Measurements from ENCODE around the gene FAM131C.

FAM131C gene

GRCh38 chr1:16017461-16018303, 55.8 kb downstream of the FAM131C start, which contains the start of gene HSPB7:
Gene HSPB7 (minus strand): TSS chr1:16018043. CDS start chr1:16017963, 80 bp downstream.
- no peaks in the 10 kb centered on the region for H4K20me1 ChIP-seq (ENCODE audit: insufficient read depth)
- peak within 1 kb of the TSS; percentile 94; the same call in 1 of the 2 replicates for H3K4me2 ChIP-seq
- H2AFZ ChIP-seq (ENCODE audit: low read depth), result no peak within 1 kb of the TSS
- no peaks in the 10 kb centered on the region; the same call in 1 of the 2 replicates for H3K27me3 ChIP-seq (ENCODE audit: insufficient read depth, low read depth)
- no peaks in the 10 kb centered on the region for H3K79me2 ChIP-seq (ENCODE audit: insufficient read depth, low read depth)
- no peaks in the 10 kb centered on the region for H3K36me3 ChIP-seq (ENCODE audit: insufficient read depth)
- no peak for TF ChIP-seq CTCF (conservative IDR thresholded peaks at IDR 0.05; ENCODE audit: low read depth, low read length)
- H3K4me3 ChIP-seq (IDR thresholded peaks at IDR 0.05; ENCODE audit: insufficient read depth, low read depth, low read length), result no peak within 1 kb of the TSS
- no peak within 1 kb of the TSS for H3K27ac ChIP-seq
- H3K4me1 ChIP-seq (ENCODE audit: low read depth, poor library complexity, severe bottlenecking), result peaks cover 51% of the 10 kb centered on the region
- no peak within 1 kb of the TSS for H3K9ac ChIP-seq

GRCh38 chr1:16017076-16017460, 56.4 kb downstream of the FAM131C start:
- H3K27ac ChIP-seq, result no peak overlapping the region
- TF ChIP-seq CTCF (conservative IDR thresholded peaks at IDR 0.05; ENCODE audit: low read depth, low read length), result no peak
- no peak overlapping the region for H2AFZ ChIP-seq (ENCODE audit: low read depth)
- H3K4me3 ChIP-seq (IDR thresholded peaks at IDR 0.05; ENCODE audit: insufficient read depth, low read depth, low read length), result no peak overlapping the region
- peak overlapping the region; percentile 94; the same call in 1 of the 2 replicates for H3K4me2 ChIP-seq
- no peaks in the 10 kb centered on the region for H3K36me3 ChIP-seq (ENCODE audit: insufficient read depth)
- H4K20me1 ChIP-seq (ENCODE audit: insufficient read depth), result no peaks in the 10 kb centered on the region
- H3K27me3 ChIP-seq (ENCODE audit: insufficient read depth, low read depth), result no peaks in the 10 kb centered on the region; the same call in 1 of the 2 replicates
- peaks cover 57% of the 10 kb centered on the region for H3K4me1 ChIP-seq (ENCODE audit: low read depth, poor library complexity, severe bottlenecking)
- no peak overlapping the region for H3K9ac ChIP-seq
- no peaks in the 10 kb centered on the region for H3K79me2 ChIP-seq (ENCODE audit: insufficient read depth, low read depth)

GRCh38 chr1:16015960-16016901, 57.2 kb downstream of the FAM131C start:
- TF ChIP-seq CTCF (conservative IDR thresholded peaks at IDR 0.05; ENCODE audit: low read depth, low read length), result no peak
- Histone ChIP-seq H3K79me2 (ENCODE audit: insufficient read depth, low read depth) (no peaks in the 10 kb centered on the region), H3K4me3 (IDR thresholded peaks at IDR 0.05; ENCODE audit: insufficient read depth, low read depth, low read length) (no peak overlapping the region), H3K27me3 (ENCODE audit: insufficient read depth, low read depth) (no peaks in the 10 kb centered on the region; the same call in 1 of the 2 replicates), H3K36me3 (ENCODE audit: insufficient read depth) (no peaks in the 10 kb centered on the region), H3K4me2 (peak overlapping the region; percentile 94), H2AFZ (ENCODE audit: low read depth) (no peak overlapping the region; the same call in 1 of the 2 replicates), H4K20me1 (ENCODE audit: insufficient read depth) (no peaks in the 10 kb centered on the region), H3K9ac (peak overlapping the region; percentile 22; the same call in 1 of the 2 replicates), H3K27ac (peak overlapping the region; percentile 69; the same call in 1 of the 2 replicates), H3K4me1 (ENCODE audit: low read depth, poor library complexity, severe bottlenecking) (peaks cover 65% of the 10 kb centered on the region)

GRCh38 chr1:16015491-16015890, 58.0 kb downstream of the FAM131C start:
- peak overlapping the region; percentile 94 for H3K4me2 ChIP-seq
- H3K4me3 ChIP-seq (IDR thresholded peaks at IDR 0.05; ENCODE audit: insufficient read depth, low read depth, low read length), result no peak overlapping the region
- H3K27me3 ChIP-seq (ENCODE audit: insufficient read depth, low read depth), result no peaks in the 10 kb centered on the region; the same call in 1 of the 2 replicates
- H3K9ac ChIP-seq, result peak overlapping the region; percentile 76; the same call in 1 of the 2 replicates
- no peak for TF ChIP-seq CTCF (conservative IDR thresholded peaks at IDR 0.05; ENCODE audit: low read depth, low read length)
- H3K36me3 ChIP-seq (ENCODE audit: insufficient read depth), result no peaks in the 10 kb centered on the region
- no peaks in the 10 kb centered on the region for H3K79me2 ChIP-seq (ENCODE audit: insufficient read depth, low read depth)
- no peaks in the 10 kb centered on the region for H4K20me1 ChIP-seq (ENCODE audit: insufficient read depth)
- no peak overlapping the region for H2AFZ ChIP-seq (ENCODE audit: low read depth)
- H3K27ac ChIP-seq, result peak overlapping the region; percentile 69
- peaks cover 65% of the 10 kb centered on the region for H3K4me1 ChIP-seq (ENCODE audit: low read depth, poor library complexity, severe bottlenecking)

Data from KMS-11 (cell line).